ENCODE measurements around the gene STX8.

Gene STX8

GRCh38 chr17:9355846-9356245 is 219.8 kb downstream of the STX8 start:
- no peak for TF ChIP-seq SIN3A (IDR thresholded peaks at IDR 0.05; ENCODE audit: borderline replicate concordance, insufficient read depth, low read length)
- no peak for TF ChIP-seq TAF1 (IDR thresholded peaks at IDR 0.05; ENCODE audit: borderline replicate concordance, insufficient read depth, low read length)
- TF ChIP-seq FOXP2 (optimal IDR thresholded peaks at IDR 0.05; ENCODE audit: borderline replicate concordance, extremely low read depth, extremely low read length, insufficient read depth) = no peak

- no peak for TF ChIP-seq SIN3A (IDR thresholded peaks at IDR 0.05; ENCODE audit: borderline replicate concordance, insufficient read depth, low read length)
- TF ChIP-seq POLR2AphosphoS5 (IDR thresholded peaks at IDR 0.05; ENCODE audit: low read depth, low read length) = no peak
- no peak for TF ChIP-seq TAF1 (IDR thresholded peaks at IDR 0.05; ENCODE audit: borderline replicate concordance, insufficient read depth, low read length)
- no peak for TF ChIP-seq FOXP2 (optimal IDR thresholded peaks at IDR 0.05; ENCODE audit: borderline replicate concordance, extremely low read depth, extremely low read length, insufficient read depth)
- TF ChIP-seq REST (IDR thresholded peaks at IDR 0.05; ENCODE audit: insufficient read depth in 1 of 2, low read depth in 2 of 2, low read length in 2 of 2) = no peak
These were observed 225.5 kb downstream of the STX8 start for GRCh38 chr17:9350080-9350479.

- no peak for TF ChIP-seq REST (IDR thresholded peaks at IDR 0.05; ENCODE audit: insufficient read depth in 1 of 2, low read depth in 2 of 2, low read length in 2 of 2)
- TF ChIP-seq POLR2AphosphoS5 (IDR thresholded peaks at IDR 0.05; ENCODE audit: low read depth, low read length) = no peak
- no peak for TF ChIP-seq FOXP2 (optimal IDR thresholded peaks at IDR 0.05; ENCODE audit: borderline replicate concordance, extremely low read depth, extremely low read length, insufficient read depth)
- TF ChIP-seq TAF1 (IDR thresholded peaks at IDR 0.05; ENCODE audit: borderline replicate concordance, insufficient read depth, low read length) = no peak
- no peak for TF ChIP-seq SIN3A (IDR thresholded peaks at IDR 0.05; ENCODE audit: borderline replicate concordance, insufficient read depth, low read length)
These were observed 229.2 kb downstream of the STX8 start for GRCh38 chr17:9346296-9346926.

GRCh38 chr17:9343516-9343915 is 232.1 kb downstream of the STX8 start:
- TF ChIP-seq SIN3A (IDR thresholded peaks at IDR 0.05; ENCODE audit: borderline replicate concordance, insufficient read depth, low read length) (no peak), REST (IDR thresholded peaks at IDR 0.05; ENCODE audit: insufficient read depth in 1 of 2, low read depth in 2 of 2, low read length in 2 of 2) (no peak)

GRCh38 chr17:9342225-9342624 is 233.4 kb downstream of the STX8 start:
- TF ChIP-seq SIN3A (IDR thresholded peaks at IDR 0.05; ENCODE audit: borderline replicate concordance, insufficient read depth, low read length) (no peak), FOXP2 (optimal IDR thresholded peaks at IDR 0.05; ENCODE audit: borderline replicate concordance, extremely low read depth, extremely low read length, insufficient read depth) (no peak), TAF1 (IDR thresholded peaks at IDR 0.05; ENCODE audit: borderline replicate concordance, insufficient read depth, low read length) (no peak), POLR2AphosphoS5 (IDR thresholded peaks at IDR 0.05; ENCODE audit: low read depth, low read length) (no peak), REST (IDR thresholded peaks at IDR 0.05; ENCODE audit: insufficient read depth in 1 of 2, low read depth in 2 of 2, low read length in 2 of 2) (no peak)
